GDM1 (cell line): Measurements from ENCODE around the gene DHCR24.

Source experiments
- DNase-seq: peaks from one replicate; lab custom pipeline; 2025; lab: John Stamatoyannopoulos, UW

The DHCR24 gene

GRCh38 chr1:54800041-54800898, 86.7 kb downstream of the DHCR24 start:
- no peak for DNase-seq
